ENCODE measurements around the gene LRP2. TPM values are rescaled to one million over a fixed set of nuclear protein-coding genes. Genes with fewer than 3 reads are reported as not detected.

The LRP2 gene
- total and polyA plus RNA-seq, 2 experiments from 2014 or later, result 8.1 to 38.3 TPM

- WGBS (ENCODE audit: low lambda C conversion rate, missing lambda C conversion rate), result 58% methylated on average over 3 of the region's 3 CpGs
- DNase-seq (ENCODE audit: low spot score), result no peak
- H3K9me2 ChIP-seq (replicated peaks; ENCODE audit: insufficient read depth), result no peaks in the 10 kb centered on the region
- H3K4me1 ChIP-seq (ENCODE audit: insufficient read depth), result no peaks in the 10 kb centered on the region
- H3K36me3 ChIP-seq (replicated peaks; ENCODE audit: insufficient read depth, low read depth), result no peaks in the 10 kb centered on the region
- H3K4me3 ChIP-seq, result no peak overlapping the region
- H3K27ac ChIP-seq, result no peak overlapping the region
- H3K27me3 ChIP-seq, result no peaks in the 10 kb centered on the region
- no peaks in the 10 kb centered on the region for H3K79me2 ChIP-seq
- H4K20me1 ChIP-seq (ENCODE audit: insufficient read depth, poor library complexity, severe bottlenecking), result no peaks in the 10 kb centered on the region
- TF ChIP-seq EZH2 (IDR thresholded peaks at IDR 0.05; ENCODE audit: borderline replicate concordance) (no peak), EZH2phosphoT487 (IDR thresholded peaks at IDR 0.05; ENCODE audit: low read depth, severe bottlenecking, unreplicated experiment) (no peak), CTCF (IDR thresholded peaks at IDR 0.05; ENCODE audit: poor library complexity) (no peak)
- no peaks in the 10 kb centered on the region for H3K9me3 ChIP-seq (ENCODE audit: low read depth)
- no peak overlapping the region for H3K4me2 ChIP-seq
- no peak overlapping the region for H2AFZ ChIP-seq
Measured at GRCh38 chr2:169290433-169290832, 71.9 kb downstream of the LRP2 start.

- no peak overlapping the region for H2AFZ ChIP-seq
- no peak for TF ChIP-seq EZH2 (IDR thresholded peaks at IDR 0.05; ENCODE audit: borderline replicate concordance)
- no peak for TF ChIP-seq EZH2phosphoT487 (IDR thresholded peaks at IDR 0.05; ENCODE audit: low read depth, severe bottlenecking, unreplicated experiment)
- no peak for TF ChIP-seq CTCF (IDR thresholded peaks at IDR 0.05; ENCODE audit: poor library complexity)
- no peaks in the 10 kb centered on the region for H3K4me1 ChIP-seq (ENCODE audit: insufficient read depth)
- no peaks in the 10 kb centered on the region for H3K9me3 ChIP-seq (ENCODE audit: low read depth)
- no peaks in the 10 kb centered on the region for H3K9me2 ChIP-seq (replicated peaks; ENCODE audit: insufficient read depth)
- DNase-seq (ENCODE audit: low spot score), result no peak
- H3K27me3 ChIP-seq, result no peaks in the 10 kb centered on the region
- H4K20me1 ChIP-seq (ENCODE audit: insufficient read depth, poor library complexity, severe bottlenecking), result no peaks in the 10 kb centered on the region
- no peak overlapping the region for H3K4me3 ChIP-seq
- H3K4me2 ChIP-seq, result no peak overlapping the region
- H3K36me3 ChIP-seq (replicated peaks; ENCODE audit: insufficient read depth, low read depth), result no peaks in the 10 kb centered on the region
- no peaks in the 10 kb centered on the region for H3K79me2 ChIP-seq
- H3K27ac ChIP-seq, result no peak overlapping the region
Measured at GRCh38 chr2:169287666-169288065, 74.7 kb downstream of the LRP2 start.

- H2AFZ ChIP-seq, result no peak overlapping the region
- H3K4me3 ChIP-seq, result no peak overlapping the region
- TF ChIP-seq EZH2phosphoT487 (IDR thresholded peaks at IDR 0.05; ENCODE audit: low read depth, severe bottlenecking, unreplicated experiment) (no peak), EZH2 (IDR thresholded peaks at IDR 0.05; ENCODE audit: borderline replicate concordance) (no peak), CTCF (IDR thresholded peaks at IDR 0.05; ENCODE audit: poor library complexity) (no peak)
- no peaks in the 10 kb centered on the region for H3K4me1 ChIP-seq (ENCODE audit: insufficient read depth)
- no peaks in the 10 kb centered on the region for H3K36me3 ChIP-seq (replicated peaks; ENCODE audit: insufficient read depth, low read depth)
- H3K9me2 ChIP-seq (replicated peaks; ENCODE audit: insufficient read depth), result no peaks in the 10 kb centered on the region
- H3K27ac ChIP-seq, result no peak overlapping the region
- H4K20me1 ChIP-seq (ENCODE audit: insufficient read depth, poor library complexity, severe bottlenecking), result no peaks in the 10 kb centered on the region
- no peak for DNase-seq (ENCODE audit: low spot score)
- H3K4me2 ChIP-seq, result no peak overlapping the region
- no peaks in the 10 kb centered on the region for H3K9me3 ChIP-seq (ENCODE audit: low read depth)
- 83% methylated on average over 4 of the region's 4 CpGs for WGBS (ENCODE audit: low lambda C conversion rate, missing lambda C conversion rate)
- no peaks in the 10 kb centered on the region for H3K27me3 ChIP-seq
- H3K79me2 ChIP-seq, result no peaks in the 10 kb centered on the region
Measured at GRCh38 chr2:169286624-169287231, 75.6 kb downstream of the LRP2 start.

Data from hepatocyte (in vitro differentiated cells).